Measurements from ENCODE around the gene HNRNPUL1.
A peak's percentile ranks its signal among the peaks of the same experiment; 100 is the strongest.
"Not testable (repeated sequence)": the region's sequence is repeated elsewhere in the genome, so short reads cannot be mapped to it uniquely, and the experiment has no call there.

Gene HNRNPUL1

DNA sequence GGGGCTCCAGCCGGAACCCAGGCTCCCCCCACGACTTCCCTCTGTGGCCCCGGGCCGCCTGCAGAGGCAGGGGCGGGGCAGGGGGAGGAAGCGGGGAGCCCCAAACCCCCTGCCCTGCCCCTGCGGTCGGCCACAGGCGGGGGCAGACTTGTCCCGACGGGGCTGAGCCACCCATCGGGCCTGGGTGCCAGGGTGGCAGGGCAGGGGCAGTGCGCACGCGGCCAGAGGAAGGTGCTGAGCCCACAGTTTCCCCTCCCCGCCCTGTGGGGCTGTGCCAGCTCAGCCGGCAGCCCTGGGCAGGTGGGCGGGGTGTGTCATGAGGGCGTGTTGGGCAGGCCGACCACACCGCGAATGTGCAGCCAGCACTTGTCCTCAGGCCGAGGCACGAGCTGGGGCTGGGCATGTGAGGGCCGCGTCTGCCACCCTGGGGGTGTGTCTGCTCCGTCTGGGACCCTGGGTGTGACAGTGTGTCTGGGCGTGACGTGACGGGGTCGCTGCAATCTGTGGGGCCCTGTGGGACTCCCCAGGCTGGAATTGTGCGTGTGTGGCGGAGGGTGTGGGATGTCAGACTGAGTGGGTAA is 63.5 kb downstream of the HNRNPUL1 start:
- DNase-seq, result peak; percentile 79

DNA sequence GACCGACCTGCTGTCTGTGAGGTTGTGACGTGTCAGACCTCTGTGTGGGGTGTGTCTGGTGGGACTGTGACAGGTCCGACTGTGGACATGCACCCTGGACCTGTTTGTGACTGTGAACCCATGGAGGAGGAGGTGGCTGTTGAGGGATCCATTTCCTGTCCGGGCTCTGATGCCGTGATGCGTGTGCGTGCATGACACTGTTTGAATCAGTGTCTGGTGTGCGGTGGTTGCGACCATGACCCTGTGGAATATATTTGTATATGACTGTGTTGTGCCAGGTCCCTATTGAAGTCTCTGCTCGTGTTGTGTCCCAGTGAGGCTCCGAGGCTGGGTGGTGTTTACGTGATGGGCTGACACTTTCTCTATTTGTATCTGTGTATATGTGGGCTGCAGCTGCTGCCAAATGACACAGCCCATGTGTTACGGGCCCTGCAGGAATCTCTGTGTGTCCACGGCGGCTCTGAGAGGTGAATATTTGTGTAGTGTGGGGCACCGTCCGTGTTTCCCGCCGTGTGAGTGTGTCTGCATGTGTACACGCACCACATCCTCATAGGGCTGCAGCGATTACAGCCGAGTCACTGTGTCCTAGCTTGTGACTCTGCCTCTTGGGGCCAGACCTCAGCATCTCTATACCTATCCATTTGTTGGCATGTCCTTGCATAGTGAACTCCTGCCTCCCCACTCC is 64.1 kb downstream of the HNRNPUL1 start:
- no peak for DNase-seq

DNA sequence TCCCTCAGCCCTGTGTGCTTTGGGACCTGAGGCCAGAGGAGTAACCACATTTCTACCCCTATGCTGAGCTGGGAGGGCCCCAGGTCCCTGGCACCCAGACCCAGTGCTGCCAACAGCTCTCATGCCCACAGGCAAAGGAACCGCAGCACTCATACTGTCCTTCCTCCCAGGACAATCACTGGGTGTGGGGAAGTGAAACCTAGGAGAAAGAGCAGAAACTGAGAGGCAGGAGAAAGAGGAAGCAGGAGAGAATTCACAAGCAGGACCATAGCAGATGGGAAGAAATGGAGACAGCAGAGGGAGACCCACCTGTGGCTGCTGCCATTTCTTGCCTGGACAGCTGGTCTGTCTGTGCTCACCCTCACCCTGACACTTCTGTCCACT is 64.7 kb downstream of the HNRNPUL1 start:
- no peak for DNase-seq

DNA sequence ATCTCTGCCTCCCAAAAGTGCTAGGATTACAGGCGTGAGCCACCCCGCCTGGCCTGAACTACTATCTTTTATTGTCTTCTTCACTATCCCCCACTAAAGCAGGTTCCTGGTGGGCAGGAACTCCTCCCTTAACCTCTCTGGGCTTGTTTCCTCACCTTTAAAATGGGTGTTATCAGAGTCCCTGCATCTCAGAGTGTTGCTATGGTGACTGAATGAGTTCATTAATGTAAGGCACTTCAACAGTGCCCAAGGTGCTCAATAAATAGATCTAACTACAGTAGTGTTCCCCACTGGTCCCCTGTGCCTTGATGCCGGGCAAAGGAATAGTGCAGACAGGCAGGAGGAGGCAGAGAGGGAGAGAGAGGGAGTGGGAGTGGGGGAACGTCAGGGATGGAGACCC is 66.3 kb downstream of the HNRNPUL1 start:
- no peak for DNase-seq

DNA sequence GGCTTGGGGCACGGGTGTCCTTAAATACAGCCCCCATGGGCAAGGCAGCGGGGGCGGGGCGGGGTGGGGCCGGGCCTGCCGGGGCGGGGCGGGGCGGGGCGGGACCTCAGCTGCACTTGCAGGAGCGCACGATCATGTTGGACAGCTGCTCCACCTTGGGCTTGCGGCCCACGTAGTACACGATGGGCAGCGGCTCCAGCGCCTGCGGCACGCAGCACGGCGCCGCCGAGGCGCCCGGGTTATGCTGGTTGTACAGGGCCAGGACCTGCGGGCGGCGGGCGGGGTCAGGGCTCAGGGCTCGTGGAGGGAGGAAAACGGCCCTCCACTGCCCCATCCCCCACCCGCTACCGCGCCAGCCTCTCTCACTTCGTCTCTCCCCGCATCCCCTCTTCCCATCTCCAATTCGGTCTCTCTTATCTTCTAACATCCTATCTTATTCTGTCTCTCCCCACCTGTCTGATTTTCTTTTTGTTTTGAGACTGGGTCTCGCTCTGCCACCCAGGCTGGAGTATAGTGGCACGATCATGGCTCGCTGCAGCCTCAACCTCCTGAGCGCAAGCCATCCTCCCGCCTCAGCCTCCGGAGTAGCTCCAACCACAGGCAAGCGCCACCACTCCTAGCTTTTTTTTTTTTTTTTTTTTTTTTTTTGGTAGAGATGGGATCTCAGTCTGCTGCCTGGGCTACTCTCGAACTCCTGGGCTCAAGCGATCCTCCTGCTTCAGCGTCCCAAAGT is 66.9 kb downstream of the HNRNPUL1 start:
- DNase-seq, result no peak

DNA sequence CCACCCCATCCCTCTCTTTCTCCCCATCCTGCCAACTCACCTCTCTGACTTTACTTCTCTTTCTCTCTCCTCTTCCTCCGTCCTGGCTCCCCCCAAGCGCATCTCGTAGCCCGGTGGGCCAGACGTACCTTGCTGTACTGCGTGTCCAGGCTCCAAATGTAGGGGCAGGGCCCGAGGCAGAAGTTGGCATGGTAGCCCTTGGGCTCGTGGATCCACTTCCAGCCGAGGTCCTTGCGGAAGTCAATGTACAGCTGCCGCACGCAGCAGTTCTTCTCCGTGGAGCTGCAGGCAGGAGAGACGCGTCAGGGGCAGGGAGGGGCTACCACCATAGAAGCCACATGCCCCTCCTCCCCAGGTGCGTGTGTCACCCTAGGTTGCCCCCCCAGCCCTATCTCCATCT is 67.8 kb downstream of the HNRNPUL1 start:
- no peak for DNase-seq

DNA sequence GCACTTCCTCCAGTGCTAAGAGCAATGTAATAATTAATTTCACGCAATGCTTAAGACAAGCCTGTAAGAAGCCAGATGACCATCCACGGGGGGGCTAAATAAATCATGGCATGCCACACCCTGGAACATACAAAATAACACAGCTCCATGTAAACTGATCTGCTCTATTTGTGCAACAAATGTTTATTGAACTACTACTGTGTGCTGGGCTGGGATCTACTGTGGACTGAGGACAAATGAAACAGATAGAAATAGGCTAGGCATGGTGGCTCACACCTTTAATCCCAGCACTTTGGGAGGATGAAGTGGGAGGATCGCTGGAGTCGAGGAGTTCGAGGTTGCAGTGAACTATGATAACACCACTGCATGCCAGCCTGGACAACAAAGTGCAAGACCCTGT is 68.3 kb downstream of the HNRNPUL1 start:
- DNase-seq, result no peak

DNA sequence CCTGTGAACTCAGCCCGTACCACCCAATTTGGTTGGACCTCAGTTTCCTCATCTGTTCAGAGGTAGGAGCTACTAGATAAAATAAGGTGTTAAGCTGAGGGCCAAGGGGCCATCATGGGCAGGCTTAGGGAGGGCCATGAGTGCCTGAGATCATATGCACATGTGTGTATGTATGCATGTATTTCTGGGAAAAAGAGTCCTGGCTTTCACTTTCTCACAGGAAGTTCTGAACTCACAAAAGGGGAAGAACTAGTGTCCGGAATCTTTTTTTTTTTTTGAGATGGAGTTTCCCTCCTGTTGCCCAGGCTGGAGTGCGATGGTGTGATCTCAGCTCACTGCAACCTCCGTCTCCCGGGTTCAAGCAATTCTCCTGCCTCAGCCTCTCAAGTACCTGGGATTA is 70.6 kb downstream of the HNRNPUL1 start:
- no peak for DNase-seq

DNA sequence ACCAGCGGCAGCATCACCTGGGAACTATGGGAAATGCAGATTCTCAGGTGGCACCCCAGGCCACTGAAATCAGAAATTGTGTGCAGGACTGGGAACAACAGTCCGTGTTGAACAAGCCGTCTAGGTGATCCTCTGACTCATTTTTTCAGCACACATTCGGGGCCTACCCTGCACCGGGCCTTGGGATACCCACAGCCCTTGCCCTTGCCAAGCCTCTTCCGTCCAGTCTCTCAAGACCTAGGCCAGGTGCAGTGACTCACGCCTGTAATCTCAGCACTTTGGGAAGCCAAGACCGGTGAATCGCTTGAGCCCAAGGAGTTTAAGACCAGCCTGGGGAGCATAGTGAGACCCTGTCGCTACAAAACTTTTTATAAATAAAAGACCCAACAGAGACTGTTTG is 71.3 kb downstream of the HNRNPUL1 start:
- no peak for DNase-seq

DNA sequence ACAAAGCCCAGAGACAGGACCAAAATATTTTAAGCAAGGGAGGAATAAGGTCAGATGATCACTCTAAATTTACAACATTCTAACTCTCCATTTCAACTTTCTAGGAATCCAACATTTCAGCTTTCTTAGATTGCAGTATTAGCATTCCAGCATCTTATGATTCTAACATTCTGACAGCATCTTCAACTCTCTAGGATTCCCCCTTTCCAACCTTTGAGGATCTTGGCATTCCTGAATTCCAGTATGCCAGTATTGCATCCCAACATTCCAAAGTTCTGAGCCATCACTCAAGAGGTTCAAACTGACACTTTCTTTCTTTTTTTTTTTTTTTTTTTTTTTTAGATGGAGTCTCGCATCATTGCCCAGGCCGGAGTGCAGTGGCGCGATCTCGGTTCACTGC is 75.8 kb downstream of the HNRNPUL1 start:
- DNase-seq, result no peak

DNA sequence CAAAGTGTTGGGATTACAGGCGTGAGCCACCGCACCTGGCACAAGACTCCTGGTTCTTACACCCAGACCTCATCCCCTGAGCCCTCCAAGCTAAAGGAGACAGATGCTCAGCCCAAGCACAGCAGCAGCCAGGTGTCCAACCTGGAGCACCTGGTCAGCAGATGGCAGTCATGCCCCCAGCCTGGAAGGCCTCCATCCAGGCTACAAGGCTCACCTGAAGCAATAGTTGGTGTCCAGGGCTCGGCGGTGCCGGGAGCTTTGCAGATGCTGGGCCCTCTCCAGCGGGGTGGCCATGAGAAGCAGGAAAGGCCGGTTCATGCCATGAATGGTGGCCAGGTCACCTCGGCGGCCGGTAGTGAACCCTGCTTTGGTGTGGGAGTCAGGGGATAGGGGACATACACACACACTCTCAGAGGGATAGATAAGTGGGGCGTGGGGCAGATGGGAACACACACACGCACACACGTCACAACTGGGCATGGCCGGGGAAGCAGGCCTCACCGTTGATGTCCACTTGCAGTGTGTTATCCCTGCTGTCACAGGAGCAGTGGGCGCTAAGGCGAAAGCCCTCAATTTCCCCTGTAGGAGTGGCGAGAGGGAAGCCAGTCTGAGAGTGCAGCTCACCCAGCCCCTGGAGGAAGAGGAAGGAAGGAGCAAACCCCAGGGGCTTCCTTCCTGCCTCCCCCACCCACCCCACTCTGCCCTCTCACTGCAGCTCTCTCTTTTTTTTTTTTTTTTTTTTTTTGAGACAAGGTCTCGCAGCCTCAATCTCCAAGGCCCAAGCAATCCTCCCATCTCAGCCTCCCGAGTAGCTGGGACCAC is 77.7 kb downstream of the HNRNPUL1 start:
- no peak for DNase-seq

DNA sequence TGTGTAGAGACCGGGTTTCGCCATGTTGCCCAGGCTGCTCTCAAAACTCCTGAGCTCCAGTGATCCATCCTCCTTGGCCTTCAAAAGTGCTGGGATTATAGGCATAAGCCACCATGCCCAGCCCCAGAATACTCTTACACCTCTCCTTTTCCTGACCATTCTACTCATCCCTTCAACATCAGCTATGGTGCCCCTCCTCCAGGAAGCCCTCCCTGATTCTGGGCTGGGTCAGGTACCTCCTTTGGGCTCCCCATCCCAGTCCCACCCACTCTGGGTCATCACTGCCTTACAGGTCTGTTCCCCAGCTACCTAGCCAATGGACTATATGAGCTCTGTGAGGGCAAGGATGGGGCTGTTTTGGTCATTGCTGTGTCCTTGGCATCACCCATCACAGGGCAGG is 80.0 kb downstream of the HNRNPUL1 start:
- no peak for DNase-seq

DNA sequence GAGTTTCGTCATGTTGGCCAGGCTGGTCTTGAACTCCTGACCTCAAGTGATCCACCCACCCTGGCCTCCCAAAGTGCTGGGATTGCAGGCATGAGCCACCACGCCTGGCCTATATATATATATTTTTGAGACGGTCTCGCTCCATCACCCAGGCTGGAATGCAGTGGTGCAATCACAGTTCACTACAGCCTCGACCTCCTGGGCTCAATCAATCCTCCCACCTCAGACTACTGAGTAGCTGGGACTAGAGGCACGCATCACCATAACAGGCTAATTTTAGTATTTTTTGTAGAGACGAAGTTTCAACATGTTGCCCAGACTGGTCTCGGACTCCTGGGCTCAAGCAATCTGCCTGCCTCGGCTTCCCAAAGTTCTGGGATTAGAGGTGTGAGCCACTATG is 82.7 kb downstream of the HNRNPUL1 start:
- DNase-seq, result not testable (repeated sequence)

DNA sequence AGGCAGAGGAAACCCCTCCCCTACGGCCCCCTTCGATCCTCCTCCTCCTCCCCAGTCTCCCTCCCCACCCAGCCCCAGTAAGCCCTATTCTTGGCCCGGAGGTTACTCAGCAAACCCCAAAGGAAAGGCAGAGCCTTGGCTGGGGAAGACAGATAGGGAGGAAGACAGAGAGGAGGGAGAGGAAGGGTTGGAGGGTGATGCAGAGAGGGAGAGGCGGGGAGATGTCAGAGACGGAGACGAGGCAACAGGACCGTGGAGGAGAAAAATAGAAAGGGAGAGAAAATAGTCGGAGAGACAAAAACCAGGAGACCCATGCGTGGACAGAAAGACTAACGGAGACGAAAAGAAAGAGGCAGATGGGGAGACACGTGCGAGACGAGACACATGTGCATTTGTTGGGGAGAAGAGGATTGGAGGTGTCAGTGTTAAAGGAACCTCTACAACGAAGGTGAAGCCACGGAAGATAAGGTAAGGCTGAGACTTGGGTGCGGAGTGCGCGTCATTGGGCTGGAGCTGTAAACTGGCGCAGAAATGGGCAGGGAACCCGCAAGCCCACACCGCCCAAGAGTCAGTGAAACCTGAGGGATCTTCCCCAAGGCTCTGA is 86.7 kb downstream of the HNRNPUL1 start:
- DNase-seq, result no peak

DNA sequence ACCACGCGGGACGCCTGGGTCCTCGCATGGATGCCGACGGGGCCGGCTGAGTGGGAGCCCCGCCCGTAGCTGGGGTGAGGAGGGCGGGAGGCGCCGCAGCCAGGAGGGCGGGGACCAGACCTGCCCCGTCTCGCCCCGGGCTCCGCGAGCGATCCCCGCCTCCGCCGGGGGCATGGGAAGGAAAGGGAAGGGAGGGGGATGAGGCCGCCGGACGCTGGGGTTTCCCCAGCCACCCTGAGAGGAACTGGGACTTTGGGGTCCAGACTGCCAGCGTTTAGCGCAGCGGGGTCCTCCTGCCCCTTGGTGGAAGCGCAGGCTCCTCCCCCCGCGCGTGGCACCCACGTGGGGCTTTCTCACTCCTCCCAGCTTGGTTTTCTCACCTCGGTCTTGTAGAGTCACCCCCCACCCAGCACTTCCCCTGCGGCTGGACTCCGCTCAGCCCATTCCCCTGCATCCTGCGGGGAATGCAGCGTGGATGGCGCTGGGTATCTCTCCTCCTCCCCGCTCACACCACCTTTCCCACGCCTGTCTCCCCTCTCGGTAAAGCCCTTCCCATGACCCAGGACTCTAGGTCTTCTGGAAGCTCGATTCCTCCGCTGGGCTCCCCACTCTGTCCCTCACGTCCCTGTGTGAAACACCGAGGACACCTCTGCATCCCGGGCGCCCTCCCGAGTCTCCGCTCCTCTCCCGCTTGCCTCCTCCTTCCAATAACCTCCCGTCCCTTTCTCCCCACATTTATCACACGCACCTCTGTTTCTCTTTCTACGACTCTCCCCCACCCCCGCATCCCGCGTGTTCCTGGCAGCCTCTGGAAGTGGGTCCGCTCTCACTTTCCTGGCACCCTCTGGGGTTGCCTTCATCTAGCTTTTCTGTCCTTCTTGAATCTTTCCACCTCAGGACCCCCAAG is 87.4 kb downstream of the HNRNPUL1 start:
- peak; percentile 74 for DNase-seq

DNA sequence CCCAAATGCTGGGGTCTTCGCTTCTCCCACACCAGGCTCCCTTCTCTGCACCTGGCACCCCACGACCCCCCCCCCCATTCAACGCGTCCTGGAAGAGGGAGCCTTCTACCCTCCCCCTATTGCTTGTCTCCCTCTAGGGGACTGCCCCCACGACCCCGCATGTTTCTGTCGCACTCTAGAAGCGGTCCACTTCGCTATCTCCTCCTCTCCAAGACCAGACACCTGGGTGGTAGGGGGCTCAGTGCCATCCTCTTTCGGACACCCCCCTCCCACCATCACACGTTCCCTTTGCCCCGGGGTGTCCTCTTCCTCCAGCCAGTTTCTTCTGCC is 88.1 kb downstream of the HNRNPUL1 start:
- no peak for DNase-seq

DNA sequence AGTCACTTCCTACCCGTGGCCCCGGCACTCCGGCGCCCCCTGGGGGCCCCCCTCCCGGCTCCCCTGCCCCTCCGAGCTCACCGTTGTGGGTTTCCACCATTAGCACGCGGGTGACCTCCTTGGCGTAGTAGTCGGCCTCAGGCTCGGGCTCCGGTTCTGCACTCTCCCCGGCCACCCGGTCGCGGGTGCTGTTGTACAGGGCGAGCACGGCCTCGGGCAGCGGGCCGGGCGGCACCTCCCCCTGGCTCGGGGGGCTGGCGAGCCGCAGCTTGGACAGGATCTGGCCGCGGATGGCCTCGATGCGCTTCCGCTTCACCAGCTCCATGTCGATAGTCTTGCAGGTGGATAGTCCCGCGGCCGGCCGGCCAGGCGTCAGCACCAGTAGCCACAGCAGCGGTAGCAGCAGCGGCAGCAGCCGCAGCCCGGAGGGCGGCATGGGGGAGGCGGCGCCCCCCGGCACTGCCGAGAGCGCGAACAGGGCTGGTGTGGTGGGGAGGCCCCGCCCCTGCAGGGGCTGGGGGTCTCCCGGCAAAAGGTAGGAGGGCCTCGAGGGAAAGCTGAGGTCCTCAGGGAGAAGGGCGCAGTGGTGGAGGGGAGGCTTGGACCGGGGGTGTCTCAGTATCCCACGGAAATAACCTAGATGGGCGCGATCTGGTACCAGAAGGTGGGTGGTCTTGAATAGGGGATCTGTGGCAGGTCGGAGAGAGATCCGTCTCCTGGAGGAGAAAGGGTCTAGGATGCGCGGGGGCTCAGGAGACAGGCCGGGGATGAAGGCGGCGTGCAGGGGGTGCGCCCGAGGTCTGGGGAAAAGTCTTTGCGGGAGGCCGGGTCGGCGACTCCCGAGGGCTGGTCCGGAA is 88.7 kb downstream of the HNRNPUL1 start:
- peak; percentile 80 for DNase-seq

DNA sequence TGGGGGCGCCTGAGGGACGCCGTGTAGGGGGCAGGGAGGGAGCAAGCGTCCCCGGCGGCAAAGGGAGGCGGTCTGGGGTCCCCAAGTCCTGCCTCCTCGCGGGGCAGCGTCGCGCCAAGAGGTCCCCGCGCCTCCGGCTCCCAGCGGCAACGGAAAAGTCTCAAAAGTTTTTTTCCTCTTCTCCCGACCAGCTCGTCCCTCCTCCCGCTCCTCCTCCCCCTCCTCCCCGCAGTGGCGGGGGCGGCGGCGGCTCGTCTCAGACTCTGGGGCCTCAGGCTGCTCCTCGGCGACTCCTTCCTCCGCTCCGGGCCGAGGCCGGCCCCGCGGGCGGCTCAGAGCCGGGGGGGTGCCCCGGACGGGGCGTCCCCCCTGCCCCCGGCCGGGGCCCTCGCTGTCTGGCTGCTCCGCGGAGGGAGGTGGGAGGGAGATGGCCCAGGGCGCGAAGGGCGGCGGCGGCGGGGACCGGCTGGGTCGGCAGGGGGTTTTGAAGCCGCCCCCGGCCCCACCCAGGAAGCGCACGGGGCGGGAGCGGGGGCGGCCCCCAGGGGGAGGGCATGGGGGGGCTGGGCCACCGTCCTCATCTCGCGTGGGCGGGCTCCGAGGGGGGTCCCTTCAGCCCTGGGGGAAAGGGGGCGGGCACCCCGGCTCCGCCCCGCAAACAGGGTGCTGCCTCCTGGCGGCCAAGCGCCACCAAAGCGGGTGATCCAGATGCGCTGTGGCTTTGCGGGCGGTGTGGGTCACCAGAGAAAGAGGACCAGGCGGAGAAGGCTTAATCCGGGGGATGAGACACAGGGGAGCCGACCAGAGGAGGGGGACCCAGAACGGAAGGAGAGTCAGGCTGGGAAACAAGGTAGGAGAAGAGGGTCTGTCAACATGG is 89.5 kb downstream of the HNRNPUL1 start, which contains the start of gene TGFB1:
Gene TGFB1, minus strand, starts transcription at position 457 of the 877 bp plus-strand sequence. CDS start 878 bp downstream, outside the sequence.
- DNase-seq, result peak; percentile 92

DNA sequence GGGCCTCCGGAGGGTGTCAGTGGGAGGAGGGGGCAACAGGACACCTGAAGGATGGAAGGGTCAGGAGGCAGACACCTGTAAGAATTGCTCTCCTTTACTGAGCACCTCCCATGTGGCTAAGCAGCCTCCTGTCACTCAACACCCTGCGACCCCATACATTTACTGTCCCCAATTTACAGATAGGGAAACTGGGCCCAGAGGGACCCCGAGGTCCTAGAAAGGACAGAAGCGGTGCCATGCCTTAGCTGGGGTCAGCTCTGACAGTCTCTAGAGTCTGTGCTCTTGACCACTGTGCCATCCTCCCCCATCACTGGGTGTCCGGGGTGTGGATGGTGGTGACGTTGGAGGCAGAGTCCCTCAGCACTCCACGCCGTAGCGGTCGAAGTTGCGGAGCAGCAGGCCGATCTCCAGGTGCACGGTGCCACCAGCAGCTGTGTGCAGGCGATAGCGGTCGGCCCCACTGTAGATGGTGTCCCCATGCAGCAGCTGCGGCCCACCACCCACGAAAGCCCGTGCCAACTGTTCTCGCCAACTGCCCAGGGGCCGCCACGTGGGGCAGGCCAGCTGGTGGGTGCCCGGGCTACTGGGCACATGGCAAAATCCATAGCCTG is 90.3 kb downstream of the HNRNPUL1 start:
- DNase-seq, result no peak
